ENCODE measurements around the gene PIGT.
A peak's percentile ranks its signal among the peaks of the same experiment; 100 is the strongest.

PIGT gene

DNA sequence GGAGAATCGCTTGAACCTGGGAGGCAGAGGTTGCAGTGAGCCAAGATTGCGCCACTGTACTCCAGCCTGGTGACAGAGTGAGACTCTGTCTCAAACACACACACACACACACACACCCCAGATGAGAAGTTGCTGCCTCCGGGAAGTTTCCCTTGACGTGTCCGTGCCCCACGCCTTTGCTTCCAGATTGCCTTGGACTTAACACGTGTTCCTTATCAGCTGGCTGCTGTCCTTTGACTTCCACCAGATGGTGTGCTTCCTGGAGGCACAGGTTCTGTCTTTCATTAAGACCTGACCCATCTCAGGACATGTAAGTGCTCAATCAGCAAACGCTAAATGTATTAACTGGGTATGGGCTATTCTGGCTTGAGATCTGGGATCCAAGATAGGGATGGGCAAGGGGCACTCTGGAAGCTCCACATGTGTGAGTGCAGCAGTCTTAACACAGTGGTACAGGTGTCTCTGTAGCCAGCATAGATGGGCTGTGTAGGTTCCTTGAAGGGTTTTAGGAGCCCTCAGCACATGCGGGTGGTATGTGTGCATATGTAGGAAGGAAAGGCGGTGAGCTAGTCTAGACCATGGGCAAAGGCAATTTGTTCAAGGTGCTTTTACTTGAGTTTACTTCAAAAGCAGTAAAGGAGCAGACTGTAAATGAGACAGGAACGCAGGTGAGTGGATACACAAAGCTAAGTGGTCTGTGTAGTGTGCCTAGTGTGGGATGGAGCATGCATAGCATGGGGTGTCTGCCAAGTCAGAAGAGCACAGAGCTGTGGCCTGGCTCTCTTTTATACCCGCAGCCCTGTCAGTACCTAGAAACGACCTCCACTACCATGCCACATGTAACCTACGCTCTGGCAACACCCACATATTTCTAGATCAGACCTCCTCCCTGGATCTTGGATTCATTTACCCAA lies 11.6 kb downstream of the PIGT start:
- DNase-seq (ENCODE audit: low read depth, low spot score) = no peak

DNA sequence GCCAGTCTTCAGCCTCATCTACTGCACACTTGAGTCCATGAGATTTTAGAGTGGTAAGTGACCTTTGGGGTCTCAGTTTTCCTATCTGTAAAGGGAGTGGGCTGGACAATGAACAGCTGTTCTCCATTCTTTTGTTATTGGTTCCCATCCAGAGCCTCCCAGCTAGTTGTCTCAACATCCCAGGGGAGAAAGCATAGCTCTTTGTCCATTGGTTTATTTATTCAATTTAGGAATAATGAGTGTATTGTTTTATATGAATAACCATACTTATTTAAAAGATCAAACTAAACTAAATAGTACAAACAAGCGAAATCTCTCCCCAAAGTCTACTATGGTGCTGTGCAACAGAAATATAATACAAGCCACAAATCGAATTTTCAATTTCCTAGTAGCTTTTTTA lies 13.7 kb downstream of the PIGT start:
- no peak for DNase-seq (ENCODE audit: low read depth, low spot score)

DNA sequence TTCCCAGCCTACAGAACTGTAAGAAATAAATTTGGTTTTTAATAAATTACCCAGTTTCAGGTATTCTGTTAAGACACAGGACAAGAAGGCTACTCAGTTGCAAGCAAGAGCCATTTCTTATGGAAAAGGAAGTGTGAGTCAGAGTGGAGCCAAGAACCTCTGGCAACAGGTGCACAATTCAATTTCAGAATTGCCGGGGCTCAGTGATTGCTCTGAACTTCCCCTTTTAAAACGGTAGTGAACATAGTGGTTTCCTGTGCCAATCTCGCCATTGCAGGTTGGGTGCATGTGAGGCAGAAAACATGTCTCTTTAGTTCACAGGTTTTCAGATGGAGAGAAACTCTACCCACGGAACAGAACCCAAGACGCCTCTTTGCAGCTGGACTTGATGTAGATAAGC lies 16.4 kb downstream of the PIGT start:
- DNase-seq (ENCODE audit: low read depth, low spot score) = no peak

DNA sequence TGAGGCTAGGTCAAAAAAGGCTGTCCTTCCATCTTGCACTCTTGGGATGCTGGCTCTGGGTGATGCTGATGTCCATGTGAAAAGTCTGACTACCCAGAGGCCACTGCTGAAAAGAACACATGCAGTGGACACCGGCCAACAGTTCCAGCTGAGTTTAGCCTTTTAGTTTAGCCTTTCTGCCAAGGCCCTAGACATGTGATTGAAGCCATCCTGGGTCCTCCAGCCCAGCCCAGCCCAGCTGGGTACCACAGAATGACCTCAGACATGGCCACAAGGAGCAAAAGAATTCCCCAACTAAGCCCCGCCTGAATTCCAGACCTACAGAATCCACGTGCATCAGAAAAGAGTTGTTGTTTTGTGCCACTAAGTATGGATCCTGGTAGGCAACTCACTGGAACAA lies 17.4 kb downstream of the PIGT start:
- DNase-seq (ENCODE audit: low read depth, low spot score) = peak; percentile 42

DNA sequence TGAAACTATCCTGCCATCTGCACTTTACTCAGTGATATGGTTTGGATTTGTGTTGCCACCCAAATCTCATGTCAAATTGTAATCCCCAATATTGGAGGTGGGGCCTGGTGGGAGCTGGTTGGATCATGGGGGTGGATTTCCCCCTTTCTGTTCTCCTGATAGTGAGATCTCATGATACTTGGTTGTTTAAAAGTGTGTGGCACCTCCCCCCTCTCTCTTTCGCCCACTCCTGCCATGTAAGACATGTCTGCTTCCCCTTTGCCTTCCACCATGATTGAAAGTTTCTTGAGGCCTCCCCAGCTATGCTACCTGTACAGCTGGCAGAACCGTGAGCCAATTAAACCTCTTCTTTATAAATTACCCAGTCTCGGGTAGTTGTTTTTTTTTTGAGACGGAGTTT lies 18.0 kb downstream of the PIGT start:
- DNase-seq (ENCODE audit: low read depth, low spot score) = no peak

DNA sequence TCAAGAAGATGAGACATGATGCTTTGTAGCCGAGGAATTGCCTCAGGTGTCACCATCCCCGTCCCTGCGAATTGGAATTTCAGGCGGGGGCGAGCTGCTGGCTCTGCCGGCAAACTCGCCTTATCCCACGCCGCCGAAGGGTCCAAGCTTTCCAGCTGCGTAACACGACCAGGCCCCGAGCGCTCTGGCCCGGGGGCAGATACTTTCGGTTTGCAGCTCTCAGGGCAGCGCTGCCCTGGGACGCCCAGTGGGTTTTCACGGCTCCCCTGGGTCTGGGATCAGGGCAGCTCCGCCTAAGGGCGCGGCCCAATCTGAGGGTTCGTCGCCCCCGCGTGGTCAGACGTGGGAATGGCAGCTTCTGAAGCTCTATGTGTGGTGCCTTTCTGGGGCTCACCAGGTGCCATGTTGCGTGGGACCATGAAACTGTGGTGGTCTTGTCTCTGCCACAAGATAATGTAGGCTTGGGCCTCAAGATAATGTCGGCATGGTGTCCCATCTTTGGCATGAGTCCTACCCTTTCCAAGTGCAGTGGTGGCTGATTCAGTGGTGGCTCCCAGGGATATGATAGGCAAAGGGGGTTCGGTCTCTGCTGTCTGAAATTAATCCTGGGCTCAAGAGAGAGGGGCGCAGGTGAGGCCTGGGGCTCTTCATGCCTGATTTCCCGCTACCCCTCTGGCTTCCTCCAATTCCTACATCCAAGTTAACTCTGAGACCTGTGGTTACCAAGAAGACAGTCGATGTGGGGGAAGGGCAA lies 21.0 kb downstream of the PIGT start:
- peak; percentile 90 for DNase-seq (ENCODE audit: low read depth, low spot score)

DNA sequence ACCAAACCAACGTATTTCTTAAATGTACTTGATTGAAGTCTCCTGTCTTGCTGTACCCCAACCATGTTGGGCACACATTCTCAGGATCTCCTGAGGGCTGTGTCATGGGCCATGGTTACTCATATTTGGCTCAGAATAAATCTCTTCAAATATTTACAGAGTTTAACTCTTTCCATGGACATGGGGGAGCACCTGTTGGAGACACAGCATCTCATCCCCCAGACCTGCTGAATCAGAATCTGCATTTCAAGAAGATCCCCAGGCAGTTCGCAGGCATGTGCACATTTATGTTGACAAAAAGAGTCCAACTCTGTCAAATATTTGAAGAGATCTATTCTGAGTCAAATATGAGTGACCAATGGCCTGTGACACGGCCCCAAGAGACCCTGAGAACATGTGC lies 24.5 kb downstream of the PIGT start:
- DNase-seq (ENCODE audit: low read depth, low spot score) = no peak

DNA sequence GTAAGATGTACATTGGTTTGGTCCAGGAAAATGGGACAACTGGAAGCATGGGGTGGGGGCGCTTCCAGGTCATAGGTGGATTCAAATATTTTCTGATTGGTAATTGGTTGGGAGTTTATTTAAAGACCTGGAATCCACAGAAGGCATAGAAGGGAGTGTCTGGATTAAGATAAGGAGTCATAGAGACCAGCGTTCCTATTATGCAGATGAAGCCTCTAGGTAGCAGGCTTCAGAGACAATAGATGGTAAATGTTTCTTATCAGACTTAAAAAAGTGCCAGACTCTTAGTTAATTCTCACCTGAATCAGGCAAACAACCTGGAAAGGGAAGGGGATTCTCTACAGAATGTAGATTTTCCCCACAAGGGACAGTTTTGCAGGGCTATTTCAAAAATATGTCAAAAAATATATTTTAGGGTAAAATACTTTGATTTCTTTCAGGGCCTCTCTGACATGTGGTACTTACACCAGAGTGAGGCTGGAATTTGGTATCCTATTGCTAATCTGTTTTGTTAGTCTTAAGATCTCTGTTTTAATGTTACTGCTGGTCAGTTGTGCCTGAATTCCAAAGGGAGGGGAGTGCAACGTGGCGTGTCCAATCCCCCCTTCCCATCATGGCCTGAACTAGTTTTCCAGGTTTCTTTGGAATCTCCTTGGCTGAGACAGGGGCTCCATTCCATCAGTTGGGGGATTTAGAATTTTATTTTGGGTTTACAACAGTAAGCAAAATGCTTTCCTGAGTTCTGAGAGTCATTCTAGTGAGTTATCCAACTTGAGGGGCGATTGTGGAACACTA lies 25.1 kb downstream of the PIGT start:
- peak; percentile 67 for DNase-seq (ENCODE audit: low read depth, low spot score)

DNA sequence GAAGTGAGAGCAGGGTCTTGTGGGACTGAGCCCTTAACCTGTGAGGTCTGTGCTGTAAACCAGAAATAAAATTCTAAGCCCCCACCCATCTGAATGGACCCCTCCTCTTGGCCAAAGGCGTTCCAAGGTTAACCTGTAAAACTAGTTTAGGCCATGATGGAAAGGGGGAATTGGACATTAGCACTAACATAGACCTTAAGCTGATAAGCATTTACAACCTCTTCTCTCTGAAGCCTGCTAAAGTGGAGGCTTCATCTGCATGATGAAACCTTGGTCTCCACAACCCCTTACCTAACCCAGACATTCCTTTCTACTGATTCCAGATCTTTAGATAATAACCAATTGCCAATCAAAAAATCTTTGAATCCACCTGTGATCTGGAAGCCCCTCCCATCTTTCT lies 25.8 kb downstream of the PIGT start:
- peak; percentile 76 for DNase-seq (ENCODE audit: low read depth, low spot score)

DNA sequence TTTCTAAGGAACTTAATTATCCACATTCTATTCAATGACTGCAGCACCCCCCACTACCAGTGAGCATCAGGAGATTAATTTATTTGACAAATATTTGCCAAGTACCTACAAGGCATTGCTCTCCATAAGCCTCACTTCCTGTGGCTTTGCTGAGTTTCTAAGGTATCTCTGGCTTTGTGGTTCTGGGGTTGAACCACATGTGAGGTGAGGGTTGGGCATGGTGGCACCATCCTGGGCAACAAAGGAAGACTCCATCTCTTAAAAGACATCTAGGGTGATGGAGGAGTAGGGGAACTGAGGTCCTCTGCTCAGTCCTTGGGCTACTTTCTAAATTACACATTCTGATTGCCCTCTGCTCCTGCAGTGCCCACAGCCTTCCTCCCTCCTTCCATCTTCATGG lies 28.1 kb downstream of the PIGT start:
- DNase-seq (ENCODE audit: low read depth, low spot score) = no peak

DNA sequence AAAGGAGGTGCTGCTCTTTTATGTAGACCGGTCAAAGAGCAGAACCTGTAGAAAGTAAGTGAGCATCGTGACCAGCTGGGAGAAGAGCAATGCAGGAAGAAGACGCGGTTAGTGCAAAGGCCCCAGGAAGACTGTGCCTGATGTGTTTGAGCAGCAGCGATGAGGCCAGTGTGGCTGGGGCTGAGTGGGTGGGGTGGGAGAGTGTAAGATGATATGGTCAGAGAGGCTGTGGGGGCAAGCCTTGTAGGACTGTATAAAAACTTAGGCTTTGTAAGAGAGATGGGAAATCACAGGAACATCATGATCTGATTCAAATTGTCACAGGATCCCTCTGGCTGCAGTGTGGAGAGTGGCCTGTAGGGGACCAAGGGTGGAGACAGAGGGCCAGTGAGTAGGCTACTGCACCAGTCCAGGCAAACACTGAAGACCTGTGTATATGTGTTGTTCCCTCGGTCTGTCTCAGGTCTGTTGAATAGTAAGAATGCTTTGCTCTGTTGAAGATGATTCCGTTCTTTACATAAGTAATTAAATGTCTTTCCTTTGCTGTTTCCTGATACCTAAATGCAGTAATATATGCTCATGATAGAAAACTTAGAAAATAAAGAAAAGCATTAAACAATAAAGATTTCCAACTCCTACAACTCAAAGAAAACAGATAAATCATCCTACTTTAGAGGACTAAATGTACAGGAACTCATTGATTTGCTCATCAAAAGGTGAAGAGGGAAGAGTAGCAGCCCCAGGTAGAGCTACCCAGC lies 30.0 kb downstream of the PIGT start:
- no peak for DNase-seq (ENCODE audit: low read depth, low spot score)

DNA sequence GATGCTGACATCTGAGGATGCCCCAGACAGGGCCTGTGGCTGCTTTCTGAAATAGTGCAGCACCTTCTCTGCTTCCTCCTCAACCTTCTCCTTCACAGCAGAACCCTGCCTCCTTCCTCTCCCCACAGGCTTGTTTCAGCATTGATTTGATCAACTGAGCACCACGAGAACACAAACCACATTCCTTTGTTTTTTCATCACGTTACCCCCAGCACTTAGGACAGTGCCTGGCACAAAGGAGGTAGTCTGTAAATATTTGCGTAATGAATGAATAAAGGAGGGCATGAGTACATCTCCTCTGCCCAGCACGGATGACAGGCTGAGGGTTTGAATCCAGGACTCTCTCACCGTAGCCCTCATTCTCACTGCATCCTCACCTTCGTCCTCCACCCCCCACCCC lies 32.3 kb downstream of the PIGT start:
- no peak for DNase-seq (ENCODE audit: low read depth, low spot score)

DNA sequence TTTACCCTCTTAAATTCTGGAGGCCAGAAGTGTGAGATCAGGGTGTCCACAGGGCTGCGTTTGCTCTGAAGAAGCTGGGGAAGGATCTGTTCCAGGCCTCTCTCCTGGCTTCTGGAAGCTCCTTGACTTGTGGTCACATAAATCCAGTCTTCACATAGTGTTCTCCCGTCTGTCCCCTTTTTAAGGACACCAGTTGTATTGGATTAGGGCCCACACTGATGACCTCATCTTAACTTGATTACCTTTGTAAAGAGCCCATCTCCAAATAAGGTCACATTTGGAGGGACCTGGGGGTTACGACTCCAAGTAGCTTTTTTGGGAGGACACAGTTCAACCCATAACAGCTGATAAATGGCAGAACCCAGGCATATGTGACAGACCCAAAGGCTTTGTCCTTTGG lies 33.6 kb downstream of the PIGT start:
- DNase-seq (ENCODE audit: low read depth, low spot score) = no peak

DNA sequence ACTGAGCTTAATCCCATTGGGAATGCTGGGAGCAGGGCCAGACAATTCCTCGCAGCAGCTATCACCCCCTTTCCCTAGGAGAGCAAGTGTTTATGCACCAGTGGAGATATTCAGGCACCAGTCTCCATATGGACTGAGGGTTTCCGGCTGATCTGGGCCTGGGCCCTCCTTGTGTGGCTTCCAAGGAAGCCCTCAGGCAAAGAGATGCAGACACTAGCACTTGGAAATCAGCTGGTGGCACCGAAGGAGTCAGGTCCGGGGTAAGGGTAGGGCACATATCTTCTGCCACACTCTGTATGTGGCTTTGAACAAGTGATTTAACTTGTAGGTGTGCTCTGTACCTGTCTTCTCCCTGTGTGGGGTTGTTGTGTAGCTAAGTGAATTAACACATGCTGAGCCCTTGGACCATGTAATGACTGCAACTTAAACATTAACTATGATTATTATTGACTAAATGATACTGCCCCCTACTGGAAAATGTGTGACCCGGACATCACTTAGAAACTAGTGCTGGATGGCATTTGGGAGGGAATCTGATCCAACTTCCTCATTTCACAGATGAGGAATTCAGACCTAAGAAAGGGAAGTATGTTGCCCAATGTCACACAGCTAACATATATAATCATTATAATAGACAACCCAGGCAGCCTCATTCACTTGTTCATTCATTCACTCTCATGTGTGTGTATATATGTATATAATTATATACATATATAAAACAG lies 34.3 kb downstream of the PIGT start:
- peak; percentile 55 for DNase-seq (ENCODE audit: low read depth, low spot score)

DNA sequence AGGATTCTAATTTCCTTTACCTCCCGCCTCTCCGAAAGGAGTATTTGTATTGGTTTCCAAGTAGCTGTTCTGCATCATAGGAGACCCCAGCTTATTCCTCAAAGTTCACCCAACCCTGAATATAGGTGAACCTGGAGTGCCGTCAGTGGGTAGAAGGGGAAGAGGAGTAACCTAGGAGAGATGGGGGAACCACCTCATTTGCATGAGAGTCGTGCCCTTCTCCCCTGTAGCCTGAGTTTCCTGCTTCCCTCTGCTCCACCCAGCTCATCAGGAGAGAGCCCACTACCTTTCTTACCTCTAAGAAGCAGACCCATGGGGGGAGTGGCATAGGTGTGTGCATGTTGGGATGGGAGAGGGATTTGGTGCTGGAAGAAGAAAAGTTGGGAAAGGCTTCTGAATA lies 36.3 kb downstream of the PIGT start:
- DNase-seq (ENCODE audit: low read depth, low spot score) = no peak

DNA sequence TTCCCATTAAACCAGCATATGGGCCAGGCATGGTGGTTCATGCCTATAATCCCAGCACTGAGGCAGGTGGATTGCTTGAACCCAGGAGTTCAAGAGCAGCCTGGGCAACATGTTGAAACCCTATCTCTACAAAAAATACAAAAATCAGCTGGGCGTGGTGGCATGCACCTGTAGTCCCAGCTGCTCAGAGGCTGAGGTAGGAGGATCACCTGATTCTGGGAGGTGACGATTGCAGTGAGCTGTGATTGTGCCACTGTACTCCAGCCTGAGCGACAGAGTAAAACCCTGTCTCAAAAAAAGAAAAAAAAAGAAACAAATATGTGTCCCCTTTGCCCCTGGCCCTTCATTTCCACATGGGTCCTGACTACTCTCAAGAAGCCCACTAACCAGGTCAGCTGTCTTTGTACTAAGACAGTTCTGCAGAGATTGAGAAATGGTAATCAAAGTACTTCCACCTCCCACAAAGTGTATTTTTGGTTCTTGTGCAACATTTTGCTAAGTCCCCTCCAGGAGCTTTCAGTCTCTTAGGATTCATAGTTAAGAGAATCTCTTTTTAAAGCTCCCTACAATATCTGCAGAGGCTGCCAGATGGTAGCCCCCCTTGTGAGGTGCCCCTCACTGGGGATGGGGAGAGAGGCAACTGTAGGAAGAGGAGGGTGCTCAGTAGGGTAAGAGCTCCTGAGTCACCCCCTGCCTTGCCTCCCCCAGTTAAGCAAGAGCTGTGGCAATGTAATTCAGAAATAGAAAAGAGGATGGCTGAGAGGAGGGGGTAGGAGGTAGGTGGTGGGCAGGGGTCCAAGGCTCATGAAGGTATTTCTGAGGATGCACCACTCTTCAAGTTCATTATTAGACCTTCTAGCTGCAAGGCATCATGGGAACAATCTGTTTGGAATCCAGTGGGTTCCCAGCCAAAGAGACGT lies 37.1 kb downstream of the PIGT start:
- no peak for DNase-seq (ENCODE audit: low read depth, low spot score)

DNA sequence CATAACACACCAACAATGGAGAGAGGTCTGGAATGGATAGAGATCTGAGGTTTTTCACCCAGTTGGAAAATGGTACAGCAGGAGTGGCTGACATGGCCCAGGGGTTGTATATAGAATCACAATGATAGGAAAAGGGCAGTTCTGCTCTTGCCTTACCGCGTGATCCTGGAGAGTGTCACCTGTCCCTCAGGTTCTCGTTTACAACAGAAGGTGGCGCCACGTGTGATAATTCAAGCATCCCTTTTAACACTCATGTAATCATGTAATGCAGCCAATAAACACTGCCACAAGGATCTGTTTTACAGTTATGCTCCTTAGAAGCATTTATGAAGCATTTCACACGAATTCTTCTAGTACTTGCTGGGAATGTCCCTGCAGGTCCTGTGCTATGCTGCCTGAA lies 40.7 kb downstream of the PIGT start:
- DNase-seq (ENCODE audit: low read depth, low spot score) = peak; percentile 46

DNA sequence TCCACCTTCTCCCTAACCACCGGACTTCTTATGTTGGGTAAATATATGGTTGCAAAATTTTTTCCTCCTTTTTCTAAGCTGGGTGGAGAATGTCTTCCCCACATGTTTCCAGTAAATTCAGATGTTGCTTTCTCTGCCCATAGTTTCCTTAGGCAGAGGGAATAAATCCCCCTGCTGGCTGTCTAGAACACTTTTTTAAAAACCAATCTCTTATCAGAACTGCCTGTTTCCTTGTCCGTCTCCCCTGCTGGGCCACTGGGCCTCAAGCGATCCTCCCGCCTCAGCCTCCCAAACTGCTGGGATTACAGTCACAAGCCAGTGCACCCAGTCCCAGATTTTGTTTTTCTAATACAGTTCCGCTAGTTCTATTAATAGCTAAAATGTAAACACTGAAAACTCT lies 43.7 kb downstream of the PIGT start:
- DNase-seq (ENCODE audit: low read depth, low spot score) = no peak

DNA sequence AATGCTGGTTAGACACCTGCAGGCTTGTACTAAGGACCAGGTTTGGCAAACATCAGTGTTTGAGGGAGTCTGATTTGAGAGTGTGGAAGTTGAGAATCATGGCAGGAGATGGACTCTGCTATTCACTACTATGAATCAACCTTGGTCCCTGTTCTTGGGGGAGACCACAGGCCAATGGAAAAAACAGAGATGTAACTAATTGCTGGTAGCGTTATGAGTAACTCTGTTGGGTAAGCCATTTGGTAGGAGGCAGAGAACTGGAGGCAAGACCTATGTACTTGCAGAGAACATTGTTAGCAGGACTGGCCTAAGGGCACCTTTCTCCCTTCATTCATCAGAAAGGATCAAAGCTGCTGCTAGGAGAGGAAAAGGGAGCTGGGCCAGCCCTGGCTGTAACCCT lies 45.3 kb downstream of the PIGT start:
- peak; percentile 38 for DNase-seq (ENCODE audit: low read depth, low spot score)

All from ELF-1 (cell line).